Smooth muscle cell (in vitro differentiated cells): ENCODE data around the gene FAM237A. TPM values are rescaled to one million over a fixed set of nuclear protein-coding genes. Genes with fewer than 3 reads are reported as not detected.

Experiments used
- DNase-seq: peaks from one replicate; lab custom pipeline; 2025; ENCODE audit not compliant: unreplicated experiment; lab: John Stamatoyannopoulos, UW
- H2AFZ ChIP-seq: fragments of 200-600 bp; sonication (generic); 2 replicates; pipeline ENCODE4 v1.6.0; 2016; ENCODE audit warnings: antibody characterized with exemption, low read depth, mild to moderate bottlenecking
- H3F3A ChIP-seq: fragments of 200-600 bp; sonication (generic); 2 replicates; pipeline ENCODE4 v1.6.0; 2017; ENCODE audit warnings: antibody characterized with exemption, low read depth
- H3K27ac ChIP-seq: fragments of 200-600 bp; sonication (generic); 2 replicates; pipeline ENCODE4 v1.5.1; 2016; ENCODE audit warnings: low read depth, mild to moderate bottlenecking
- H3K27me3 ChIP-seq: fragments of 200-600 bp; sonication (generic); 2 replicates; pipeline ENCODE4 v1.6.1; 2016; ENCODE audit warnings: low read depth, mild to moderate bottlenecking
- H3K36me3 ChIP-seq: fragments of 200-600 bp; sonication (generic); 2 replicates; pipeline ENCODE4 v1.5.1; 2016; ENCODE audit warnings: low read depth
- H3K4me1 ChIP-seq: fragments of 200-600 bp; sonication (generic); 2 replicates; pipeline ENCODE4 v1.5.1; 2016; ENCODE audit warnings: low read depth
- H3K4me2 ChIP-seq: fragments of 200-600 bp; sonication (generic); 2 replicates; pipeline ENCODE4 v1.6.0; 2016; ENCODE audit warnings: mild to moderate bottlenecking
- H3K4me3 ChIP-seq: fragments of 200-600 bp; sonication (generic); 2 replicates; pipeline ENCODE4 v1.5.1; 2016; ENCODE audit warnings: mild to moderate bottlenecking
- H3K79me2 ChIP-seq: fragments of 200-600 bp; sonication (generic); 2 replicates; pipeline ENCODE4 v1.6.0; 2016; ENCODE audit warnings: low read depth, mild to moderate bottlenecking
- H3K9ac ChIP-seq: fragments of 200-600 bp; sonication (generic); 2 replicates; pipeline ENCODE4 v1.6.0; 2016; ENCODE audit warnings: low read depth
- H3K9me3 ChIP-seq: fragments of 200-600 bp; sonication (generic); replicated peaks from 2 replicates; pipeline ENCODE4 v1.5.1; 2016; ENCODE audit warnings: low read depth
- H4K20me1 ChIP-seq: fragments of 200-600 bp; sonication (generic); 2 replicates; pipeline ENCODE4 v1.6.0; 2016; ENCODE audit warnings: low read depth
- CTCF ChIP-seq: fragments of 200-600 bp; sonication (generic); IDR thresholded peaks from 2 replicates; pipeline ENCODE4 v1.5.1; 2017; ENCODE audit warnings: borderline replicate concordance, mild to moderate bottlenecking, antibody characterized with exemption; ENCODE audit not compliant: insufficient read depth, poor library complexity, severe bottlenecking
- WGBS: methylation state at CpG from one replicate; pipeline ENCODE4 v1.1.7; 2016; ENCODE audit warnings: low lambda C conversion rate; 5-methylcytosine and 5-hydroxymethylcytosine counted together
- polyA plus RNA-seq: library from polyadenylated mRNA; unstranded; fragments of >200 nt; fragmentation: Nextera tagmentation; extraction: Ambion mirVana; gene quantifications from 2 replicates; pipeline ENCODE4 v1.2.1, GENCODE V29; 2016
- total RNA-seq: library from RNA; depleted of rRNA; stranded (reverse); fragments of >200 nt; gene quantifications from 2 replicates; pipeline ENCODE4 v1.2.3, GENCODE V29; 2014

The FAM237A gene
- total and polyA plus RNA-seq, 2 experiments from 2014 or later, result not detected

GRCh38 chr2:206615417-206616089 is 26.7 kb upstream of the FAM237A start:
- H3K36me3 ChIP-seq, result no peaks in the 10 kb centered on the region
- H3K79me2 ChIP-seq, result no peaks in the 10 kb centered on the region
- no peaks in the 10 kb centered on the region for H3F3A ChIP-seq
- H3K9me3 ChIP-seq, result no peaks in the 10 kb centered on the region
- H3K9ac ChIP-seq, result no peak overlapping the region
- H3K27me3 ChIP-seq, result no peaks in the 10 kb centered on the region
- H4K20me1 ChIP-seq, result no peaks in the 10 kb centered on the region
- no peak for TF ChIP-seq CTCF
- H3K27ac ChIP-seq, result no peak overlapping the region
- H2AFZ ChIP-seq, result no peak overlapping the region
- peaks cover 27% of the 10 kb centered on the region for H3K4me1 ChIP-seq
- H3K4me2 ChIP-seq, result no peak overlapping the region
- DNase-seq, result no peak
- WGBS, result 81% methylated on average over 7 of the region's 7 CpGs
- H3K4me3 ChIP-seq, result no peak overlapping the region

GRCh38 chr2:206616151-206616550 is 26.1 kb upstream of the FAM237A start:
- no peak overlapping the region for H3K4me2 ChIP-seq

DNA sequence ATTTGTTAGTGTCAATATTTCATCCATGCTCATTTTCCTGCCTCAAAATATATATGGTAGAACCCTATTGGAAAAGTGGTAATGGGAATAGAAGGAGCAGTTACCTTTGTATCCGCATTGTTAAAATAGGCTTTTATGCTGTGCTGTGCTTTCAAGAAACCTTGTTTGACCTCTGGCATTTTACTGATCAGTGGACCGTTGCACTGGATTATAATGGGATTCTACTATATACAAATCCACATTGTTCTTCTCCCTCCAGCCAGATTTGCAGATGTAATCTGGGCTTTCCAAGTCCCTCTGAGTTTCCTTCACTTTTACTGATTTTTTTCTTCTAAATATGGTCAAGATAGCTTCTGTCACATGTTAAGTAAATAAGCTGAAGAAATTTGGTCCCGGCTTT is 23.3 kb upstream of the FAM237A start:
- no peak for TF ChIP-seq CTCF

More at GRCh38 chr2:206616151-206616550, 26.1 kb upstream of the FAM237A start:
- no peaks in the 10 kb centered on the region for H3F3A ChIP-seq
- H3K4me3 ChIP-seq, result no peak overlapping the region
- H3K36me3 ChIP-seq, result no peaks in the 10 kb centered on the region
- H3K9ac ChIP-seq, result no peak overlapping the region
- H3K79me2 ChIP-seq, result no peaks in the 10 kb centered on the region
- no peak for DNase-seq
- H2AFZ ChIP-seq, result no peak overlapping the region
- H3K4me1 ChIP-seq, result peaks cover 27% of the 10 kb centered on the region
- no peaks in the 10 kb centered on the region for H4K20me1 ChIP-seq
- TF ChIP-seq CTCF, result no peak
- no peaks in the 10 kb centered on the region for H3K27me3 ChIP-seq
- no peaks in the 10 kb centered on the region for H3K9me3 ChIP-seq
- 71% methylated on average over 2 of the region's 2 CpGs for WGBS
- no peak overlapping the region for H3K27ac ChIP-seq

GRCh38 chr2:206626108-206626507 is 16.2 kb upstream of the FAM237A start:
- Histone ChIP-seq H3K9ac (no peak overlapping the region), H3K4me3 (no peak overlapping the region), H3K79me2 (no peaks in the 10 kb centered on the region), H2AFZ (no peak overlapping the region), H3F3A (no peaks in the 10 kb centered on the region), H3K4me1 (no peaks in the 10 kb centered on the region), H4K20me1 (no peaks in the 10 kb centered on the region), H3K4me2 (no peak overlapping the region), H3K36me3 (no peaks in the 10 kb centered on the region), H3K27ac (no peak overlapping the region), H3K9me3 (no peaks in the 10 kb centered on the region), H3K27me3 (peaks cover 3% of the 10 kb centered on the region)
- TF ChIP-seq CTCF, result no peak
- 83% methylated on average over 2 of the region's 2 CpGs for WGBS
- DNase-seq, result no peak

More for the DNA sequence above, 23.3 kb upstream of the FAM237A start:
- H3K4me3 ChIP-seq, result no peak overlapping the region
- WGBS, result 84% methylated on average over 3 of the region's 3 CpGs
- H3K4me2 ChIP-seq, result no peak overlapping the region
- H4K20me1 ChIP-seq, result no peaks in the 10 kb centered on the region
- no peaks in the 10 kb centered on the region for H3K9me3 ChIP-seq
- H2AFZ ChIP-seq, result no peak overlapping the region
- no peaks in the 10 kb centered on the region for H3F3A ChIP-seq
- H3K36me3 ChIP-seq, result no peaks in the 10 kb centered on the region
- H3K27me3 ChIP-seq, result no peaks in the 10 kb centered on the region
- no peak overlapping the region for H3K27ac ChIP-seq
- H3K9ac ChIP-seq, result no peak overlapping the region
- no peaks in the 10 kb centered on the region for H3K79me2 ChIP-seq
- DNase-seq, result no peak
- peaks cover 17% of the 10 kb centered on the region for H3K4me1 ChIP-seq
